Erythroblast (primary cell): Measurements from ENCODE around the gene PCDHA3.

Experiments
- GATA1 ChIP-seq: IDR thresholded peaks from 2 replicates; pipeline ENCODE4 v1.6.1; 2011; ENCODE audit warnings: low read depth, mild to moderate bottlenecking, control low read depth, low read length, moderate library complexity
- POLR2A ChIP-seq: IDR thresholded peaks from 2 replicates; pipeline ENCODE4 v1.6.1; 2011; ENCODE audit warnings: mild to moderate bottlenecking, low read length

DNA sequence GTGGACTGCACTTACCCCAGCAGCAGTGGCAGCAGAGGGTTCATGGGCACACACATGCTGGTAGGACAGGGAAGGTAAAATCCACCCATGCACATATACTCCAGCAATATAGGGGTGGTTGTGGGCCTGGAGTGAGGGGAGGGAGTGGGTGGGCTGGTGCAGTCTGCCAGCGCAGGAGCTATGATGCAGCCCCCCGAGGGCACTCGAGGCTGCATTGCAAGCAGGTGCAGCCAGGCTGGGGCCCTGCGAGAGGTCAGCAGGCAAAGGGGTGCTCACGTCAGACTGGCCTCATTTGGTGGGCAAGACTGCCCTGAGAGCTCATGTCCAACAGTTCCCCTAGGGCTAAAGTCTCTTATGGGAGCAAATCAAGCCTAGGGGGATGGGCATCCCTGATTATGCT is 47.3 kb upstream of the PCDHA3 start:
- no peak for TF ChIP-seq POLR2A
- TF ChIP-seq GATA1: no peak
